Right lobe of liver (tissue), 4 donors: ENCODE measurements around the gene ST6GALNAC4.

Source experiments
- CTCF ChIP-seq, 4 donors: fragments of 200-600 bp in 3 of 4; fragments of 450-650 bp in 1 of 4; IDR thresholded peaks; one replicate each; pipeline versions ENCODE4 v1.5.1 to v1.8.0; 2016 to 2022; ENCODE audit warnings: antibody characterized with exemption in 4 of 4, mild to moderate bottlenecking in 2 of 4
- POLR2A ChIP-seq: fragments of 450-650 bp; IDR thresholded peaks from one replicate; pipeline ENCODE4 v1.6.1; 2017; ENCODE audit warnings: antibody characterized with exemption, mild to moderate bottlenecking
- donor health status: DM: no; HTN: no; CAD: no.
- donor health status: DM: no; HTN: no; CAD: no.
- donor health status: DM: no; HTN: yes; CAD: no.

- TF ChIP-seq CTCF (IDR thresholded peaks at IDR 0.05) (no peak), POLR2A (no peak)
Measured at GRCh38 chr9:127943011-127943662, 26.3 kb upstream of the ST6GALNAC4 start.
